ENCODE measurements around the gene KCNG2. TPM values are rescaled to one million over a fixed set of nuclear protein-coding genes. Genes with fewer than 3 reads are reported as not detected.

The KCNG2 gene
- total and polyA plus RNA-seq, 2 experiments from 2014 or later, result 0.13 to 0.52 TPM

- Histone ChIP-seq H3K4me2 (no peak overlapping the region), H3K36me3 (ENCODE audit: insufficient read depth) (no peaks in the 10 kb centered on the region), H3K9me2 (ENCODE audit: insufficient read depth) (no peaks in the 10 kb centered on the region), H2AFZ (0 out of 2 replicates have a peak overlapping the region, but pooled peaks have one; percentile 59), H3F3A (replicated peaks; ENCODE audit: low read depth) (no peaks in the 10 kb centered on the region), H4K20me1 (replicated peaks; ENCODE audit: insufficient read depth) (no peaks in the 10 kb centered on the region), H3K27ac (ENCODE audit: low read depth) (no peak overlapping the region), H3K27me3 (ENCODE audit: insufficient read depth) (no peaks in the 10 kb centered on the region), H3K4me3 (no peak overlapping the region), H3K79me2 (replicated peaks; ENCODE audit: insufficient read depth) (no peaks in the 10 kb centered on the region), H3K4me1 (ENCODE audit: insufficient read depth) (no peaks in the 10 kb centered on the region)
- H3K36me3 Mint-ChIP-seq (ENCODE audit: low read depth), result no peaks in the 10 kb centered on the region
- no peak overlapping the region for H3K27ac Mint-ChIP-seq
- H3K9me3 Mint-ChIP-seq, result no peaks in the 10 kb centered on the region
- ATAC-seq, result peak; percentile 65
- peaks cover 6% of the 10 kb centered on the region for H3K27me3 Mint-ChIP-seq (ENCODE audit: insufficient read depth, low read depth, poor library complexity)
- no peak for TF ChIP-seq REST (IDR thresholded peaks at IDR 0.05; ENCODE audit: unreplicated experiment)
- TF ChIP-seq STAT1 (IDR thresholded peaks at IDR 0.05; ENCODE audit: unreplicated experiment), result no peak
- TF ChIP-seq ZNF114 (CRISPR knock-in tag; IDR thresholded peaks at IDR 0.05), result no peak
- H3K4me3 Mint-ChIP-seq, result no peak overlapping the region
- H3K4me1 Mint-ChIP-seq, result no peaks in the 10 kb centered on the region
- no peak for DNase-seq (ENCODE audit: low spot score)
Observed at GRCh38 chr18:79848579-79849327, 51.0 kb downstream of the KCNG2 start.

GRCh38 chr18:79849328-79850207 lies 51.8 kb downstream of the KCNG2 start:
- no peak overlapping the region for H3K27ac Mint-ChIP-seq
- ATAC-seq (no peak), DNase-seq (ENCODE audit: low spot score) (no peak)
- H3K36me3 ChIP-seq (ENCODE audit: insufficient read depth), result no peaks in the 10 kb centered on the region
- H4K20me1 ChIP-seq (replicated peaks; ENCODE audit: insufficient read depth), result no peaks in the 10 kb centered on the region
- H3K79me2 ChIP-seq (replicated peaks; ENCODE audit: insufficient read depth), result no peaks in the 10 kb centered on the region
- no peaks in the 10 kb centered on the region for H3K4me1 Mint-ChIP-seq
- H3K4me1 ChIP-seq (ENCODE audit: insufficient read depth), result no peaks in the 10 kb centered on the region
- H3K27ac ChIP-seq (ENCODE audit: low read depth), result no peak overlapping the region
- no peaks in the 10 kb centered on the region for H3K36me3 Mint-ChIP-seq (ENCODE audit: low read depth)
- H3K9me3 Mint-ChIP-seq, result no peaks in the 10 kb centered on the region
- H3K4me3 Mint-ChIP-seq, result no peak overlapping the region
- H3K4me2 ChIP-seq, result no peak overlapping the region
- H3K27me3 ChIP-seq (ENCODE audit: insufficient read depth), result no peaks in the 10 kb centered on the region
- H3F3A ChIP-seq (replicated peaks; ENCODE audit: low read depth), result no peaks in the 10 kb centered on the region
- no peak overlapping the region for H3K4me3 ChIP-seq
- no peak overlapping the region for H2AFZ ChIP-seq
- no peak for TF ChIP-seq EZH2phosphoT487 (IDR thresholded peaks at IDR 0.05; ENCODE audit: unreplicated experiment)
- no peak for TF ChIP-seq NANOG (IDR thresholded peaks at IDR 0.05; ENCODE audit: borderline replicate concordance)
- no peak for TF ChIP-seq REST (IDR thresholded peaks at IDR 0.05; ENCODE audit: unreplicated experiment)
- TF ChIP-seq CTCF (conservative IDR thresholded peaks at IDR 0.05; ENCODE audit: low read depth in 2 of 2), result no peak
- no peak for TF ChIP-seq ETS1 (IDR thresholded peaks at IDR 0.05)
- TF ChIP-seq JUNB (IDR thresholded peaks at IDR 0.05; ENCODE audit: unreplicated experiment), result no peak
- TF ChIP-seq EZH2 (IDR thresholded peaks at IDR 0.05; ENCODE audit: low read depth, unreplicated experiment), result no peak
- TF ChIP-seq POLR2AphosphoS5 (IDR thresholded peaks at IDR 0.05; ENCODE audit: low read depth), result no peak
- TF ChIP-seq STAT1 (IDR thresholded peaks at IDR 0.05; ENCODE audit: unreplicated experiment), result no peak
- TF ChIP-seq CREB1 (CRISPR knock-in tag; IDR thresholded peaks at IDR 0.05; ENCODE audit: low read depth), result no peak
- no peak for TF ChIP-seq ZNF331 (CRISPR knock-in tag; IDR thresholded peaks at IDR 0.05; ENCODE audit: low read depth)
- no peaks in the 10 kb centered on the region for H3K9me2 ChIP-seq (ENCODE audit: insufficient read depth)
- H3K27me3 Mint-ChIP-seq (ENCODE audit: insufficient read depth, low read depth, poor library complexity), result peaks cover 6% of the 10 kb centered on the region

Data from GM23338 (cell line).